GM18498 (cell line): ENCODE data around the gene UBXN4.
A peak's percentile ranks its signal among the peaks of the same experiment; 100 is the strongest.
"Not testable (repeated sequence)": the region's sequence is repeated elsewhere in the genome, so short reads cannot be mapped to it uniquely, and the experiment has no call there.

Experiments
- ATAC-seq: cut with Tn5 transposase; IDR thresholded peaks from one replicate; pipeline ENCODE4 v1.9.1; 2021; ENCODE audit warnings: mild to moderate bottlenecking, moderate library complexity; ENCODE audit not compliant: unreplicated experiment

UBXN4 gene

GRCh38 chr2:135741395-135742324 is at the start of gene UBXN4:
Gene UBXN4 (plus strand): TSS chr2:135741855. CDS start chr2:135741930, 75 bp downstream.
- peak; percentile 93 for ATAC-seq

GRCh38 chr2:135694711-135695110 is 46.9 kb upstream of the UBXN4 start:
- no peak for ATAC-seq

GRCh38 chr2:135698838-135699237 is 42.8 kb upstream of the UBXN4 start:
- no peak for ATAC-seq

- ATAC-seq = no peak
Measured at GRCh38 chr2:135701442-135701841, 40.2 kb upstream of the UBXN4 start.

GRCh38 chr2:135703300-135703699 is 38.4 kb upstream of the UBXN4 start:
- no peak for ATAC-seq

- ATAC-seq = not testable (repeated sequence)
Measured at GRCh38 chr2:135704075-135704474, 37.6 kb upstream of the UBXN4 start.

GRCh38 chr2:135708159-135708558 is 33.5 kb upstream of the UBXN4 start:
- ATAC-seq = no peak

- ATAC-seq = peak; percentile 70
Measured at GRCh38 chr2:135709992-135710391, 31.7 kb upstream of the UBXN4 start.

- not testable (repeated sequence) for ATAC-seq
Measured at GRCh38 chr2:135715086-135715485, 26.6 kb upstream of the UBXN4 start.

- ATAC-seq = no peak
Measured at GRCh38 chr2:135728064-135728743, 13.5 kb upstream of the UBXN4 start.

- no peak for ATAC-seq
Measured at GRCh38 chr2:135732561-135732960, 9.1 kb upstream of the UBXN4 start.

GRCh38 chr2:135733045-135733444 is 8.6 kb upstream of the UBXN4 start:
- no peak for ATAC-seq

- ATAC-seq = no peak
Measured at GRCh38 chr2:135736546-135736945, 5.1 kb upstream of the UBXN4 start.

- ATAC-seq = no peak
Measured at GRCh38 chr2:135740206-135740605, 1.4 kb upstream of the UBXN4 start.

- ATAC-seq = no peak
Measured at GRCh38 chr2:135741043-135741394, 636 bp upstream of the UBXN4 start.

GRCh38 chr2:135742325-135742757 is 686 bp downstream of the UBXN4 start:
- peak; percentile 25 for ATAC-seq

- ATAC-seq = no peak
Measured at GRCh38 chr2:135743860-135744259, 2.2 kb downstream of the UBXN4 start.

- no peak for ATAC-seq
Measured at GRCh38 chr2:135744760-135745314, 3.2 kb downstream of the UBXN4 start.

GRCh38 chr2:135745545-135745944 is 3.9 kb downstream of the UBXN4 start:
- ATAC-seq = no peak

GRCh38 chr2:135755573-135755972 is 13.9 kb downstream of the UBXN4 start:
- ATAC-seq = no peak

GRCh38 chr2:135756692-135757091 is 15.0 kb downstream of the UBXN4 start:
- ATAC-seq = no peak

GRCh38 chr2:135762022-135762421 is 20.4 kb downstream of the UBXN4 start:
- no peak for ATAC-seq
